Central memory CD4-positive, alpha-beta T cell (primary cell): Measurements from ENCODE around the gene TCF7L2.
"Not testable (repeated sequence)": the region's sequence is repeated elsewhere in the genome, so short reads cannot be mapped to it uniquely, and the experiment has no call there.

Experiments used
- DNase-seq: peaks from one replicate; pipeline ENCODE4 v3.0.0; 2022

The TCF7L2 gene

DNA sequence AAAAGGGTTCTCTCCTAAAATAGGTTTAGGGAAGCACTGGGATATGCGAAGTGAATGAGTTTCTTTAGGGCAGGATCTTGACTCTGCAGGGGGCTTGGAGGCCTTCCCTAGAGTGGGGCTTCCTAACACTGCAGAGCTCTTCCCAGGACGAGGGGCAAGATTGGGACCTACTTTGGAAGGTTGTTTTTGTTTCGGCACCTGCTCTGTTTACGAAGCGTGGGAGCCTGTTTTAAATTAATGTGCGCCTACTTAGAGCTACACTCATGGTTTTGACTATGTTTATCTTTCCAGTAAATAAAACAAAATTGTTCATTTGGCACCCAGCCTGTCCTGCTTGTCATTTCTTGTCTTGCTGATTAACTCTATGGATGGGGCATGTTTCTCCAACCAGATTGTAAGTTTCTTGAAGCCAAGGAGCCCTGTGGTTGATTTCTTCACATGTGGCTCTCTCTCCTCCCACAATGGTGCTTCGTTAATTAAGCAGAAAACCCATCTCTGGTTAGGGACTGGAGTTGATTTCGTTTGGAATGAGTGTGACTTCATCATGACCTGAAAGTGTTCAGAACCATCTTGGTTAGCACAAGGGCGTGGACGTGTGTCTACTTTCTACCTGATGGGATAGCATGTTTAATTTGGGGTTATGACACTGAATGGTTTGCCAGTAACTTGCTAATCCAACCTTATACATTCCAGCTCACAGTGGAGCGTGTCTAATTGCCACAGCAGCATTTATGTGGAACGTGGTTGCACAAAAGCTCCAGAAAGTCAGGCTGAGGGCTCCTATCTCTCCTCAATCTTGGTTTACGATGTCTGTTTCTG, 98.1 kb downstream of the TCF7L2 start:
- no peak for DNase-seq

DNA sequence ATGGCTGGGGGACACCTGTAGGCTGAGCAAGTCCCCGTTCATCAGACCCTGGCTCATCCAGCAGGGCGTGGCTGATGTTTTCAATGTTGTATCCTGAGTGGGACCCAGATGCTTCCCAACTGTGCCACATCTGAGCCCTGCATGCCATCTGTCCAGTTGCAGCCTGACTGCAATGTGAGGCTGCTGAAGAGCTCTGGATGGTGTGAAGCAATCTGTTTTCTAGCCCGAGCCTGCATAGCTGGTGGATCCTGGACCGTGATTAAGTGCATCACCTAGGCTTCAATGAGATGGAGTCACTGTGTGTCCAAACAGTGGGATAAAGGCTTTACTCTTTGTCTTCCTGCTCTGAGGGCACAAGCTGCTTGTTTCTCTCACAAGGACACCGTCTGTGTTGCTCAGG, 99.8 kb downstream of the TCF7L2 start:
- no peak for DNase-seq

DNA sequence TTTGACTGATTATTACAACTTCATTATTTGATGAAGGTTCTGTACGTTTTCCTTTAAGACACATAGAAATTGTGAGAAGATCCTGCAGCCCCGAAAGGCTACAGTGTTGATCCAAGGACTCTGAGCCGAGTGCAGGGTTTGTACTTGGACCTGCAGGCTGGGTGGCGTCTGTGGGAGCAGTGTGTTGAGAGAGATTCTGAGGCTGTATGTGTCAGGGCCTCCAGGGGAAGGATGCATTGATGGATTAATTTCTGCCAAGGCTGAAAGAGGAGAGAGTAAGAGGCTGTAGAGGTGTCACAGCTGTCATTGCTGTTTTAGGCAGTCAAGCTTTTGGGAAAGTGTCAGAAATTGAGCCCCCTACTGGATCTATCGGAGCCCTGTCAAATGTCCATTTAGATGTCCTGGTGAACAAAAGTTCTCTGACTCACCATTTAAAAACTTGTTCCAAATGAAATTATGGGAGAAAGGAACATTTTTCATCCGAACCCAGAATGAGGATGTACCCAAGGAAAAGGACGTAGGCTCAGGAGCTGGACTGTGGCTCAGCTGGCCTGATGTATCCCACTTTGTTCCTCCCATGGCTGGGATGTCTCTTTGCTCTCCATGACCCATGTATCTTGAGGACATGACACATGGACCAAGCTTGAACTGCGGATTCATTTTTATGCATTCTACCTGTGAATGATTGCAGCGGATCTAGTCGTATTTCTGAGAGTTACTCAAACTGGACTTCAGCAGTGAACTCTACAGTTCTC, 102.2 kb downstream of the TCF7L2 start:
- DNase-seq = no peak

DNA sequence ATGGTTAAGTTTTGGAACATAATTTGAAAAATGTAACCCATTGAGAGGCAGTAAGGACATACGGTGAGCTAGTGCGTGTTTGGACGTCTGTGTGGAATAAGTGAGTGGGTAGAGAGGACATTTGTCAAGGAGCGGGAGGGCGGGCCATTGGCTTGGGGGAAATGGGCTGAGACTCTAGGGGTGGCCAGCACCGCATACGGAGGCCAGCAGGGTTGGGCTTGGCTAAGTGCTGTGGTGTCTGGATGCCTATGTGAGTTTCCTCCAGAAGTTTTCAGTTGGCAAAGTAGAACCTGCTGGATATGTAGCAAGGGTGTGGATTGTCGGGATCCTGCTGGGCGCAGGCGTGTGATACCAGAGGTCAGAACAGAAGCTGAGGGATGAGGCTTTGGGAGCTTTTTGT, 103.0 kb downstream of the TCF7L2 start:
- no peak for DNase-seq

DNA sequence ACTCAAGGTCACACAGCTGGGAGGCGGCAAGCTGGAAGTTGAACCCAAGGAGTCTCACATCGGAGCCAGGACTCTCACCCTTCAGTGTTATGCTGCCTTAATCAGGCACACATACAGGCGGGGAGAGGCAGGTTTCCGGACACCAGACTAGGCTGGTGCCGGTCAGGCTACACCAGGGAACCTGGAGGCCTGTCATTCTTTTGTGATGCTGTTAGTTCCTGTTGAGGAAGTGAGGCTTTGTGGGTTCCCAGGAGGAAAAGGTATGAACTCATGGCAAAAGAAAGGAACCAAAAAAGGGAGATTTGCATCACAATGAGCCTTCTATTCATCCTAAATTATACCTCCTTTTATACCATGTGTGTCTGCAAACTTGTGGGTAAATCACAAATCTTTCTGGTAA, 103.8 kb downstream of the TCF7L2 start:
- DNase-seq = no peak

DNA sequence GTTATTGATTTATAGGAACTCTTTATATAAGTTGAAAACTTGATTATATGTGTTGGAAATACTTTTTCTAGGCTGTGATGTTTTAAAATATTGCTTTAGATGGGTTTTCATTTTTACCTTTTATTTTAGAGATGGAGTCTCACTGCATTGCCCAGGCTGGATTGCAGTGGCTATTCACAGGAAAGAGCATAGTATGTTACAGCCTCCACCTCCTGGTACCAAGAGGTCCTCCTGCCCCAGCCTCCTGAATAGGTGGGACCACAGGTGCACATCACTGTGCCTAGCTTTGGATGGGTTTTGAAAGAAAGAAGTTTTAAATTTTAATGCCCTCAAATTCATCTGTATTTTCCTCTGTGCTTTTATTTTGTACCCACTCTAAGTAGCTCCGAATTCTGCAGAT, 105.4 kb downstream of the TCF7L2 start:
- DNase-seq = no peak

DNA sequence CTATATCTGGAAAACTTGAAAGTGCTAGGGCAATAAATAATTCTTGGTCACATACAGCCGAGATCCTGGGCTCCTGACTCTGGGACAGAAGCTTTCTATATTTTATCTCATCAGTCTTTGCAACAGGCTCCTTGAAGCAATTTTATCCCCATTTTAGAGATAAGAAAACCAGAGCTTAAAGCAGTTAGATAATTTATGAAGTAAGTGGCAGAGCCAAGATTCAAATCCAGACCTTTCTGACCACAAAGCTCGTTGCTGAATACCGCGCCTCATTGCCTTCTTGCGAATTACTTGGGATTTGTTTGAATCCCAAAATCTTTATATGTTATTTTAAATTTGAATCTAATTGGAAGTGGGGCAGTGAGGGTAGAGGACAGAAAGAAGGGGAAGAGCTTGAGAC, 106.0 kb downstream of the TCF7L2 start:
- DNase-seq = no peak

DNA sequence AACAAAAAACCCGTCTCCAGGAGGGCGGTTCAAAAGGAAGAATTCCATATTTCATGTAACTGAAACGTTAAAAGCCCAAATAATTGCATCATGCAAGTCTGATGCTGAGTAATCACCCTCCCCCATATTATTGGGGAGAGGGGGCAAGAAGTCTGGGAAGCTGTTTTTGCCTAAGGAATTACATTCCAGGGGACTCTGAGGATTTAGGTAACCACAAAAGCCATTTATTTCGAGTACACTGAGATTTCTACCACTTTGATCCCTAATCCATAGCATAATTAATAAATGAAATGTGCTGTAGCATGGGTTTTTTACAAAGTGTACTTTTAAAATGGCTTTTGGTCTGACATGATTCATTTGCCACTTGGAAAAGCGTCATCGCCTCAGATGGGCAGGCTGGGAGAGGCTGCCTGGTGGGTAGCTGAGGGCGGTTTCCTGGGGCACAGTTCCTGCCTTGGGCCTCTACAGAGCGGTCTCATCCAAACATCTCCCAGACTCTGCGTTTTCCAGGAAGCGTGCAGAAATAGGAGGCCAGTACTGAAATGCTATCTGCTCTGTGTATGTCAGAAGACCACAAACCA, 106.5 kb downstream of the TCF7L2 start:
- DNase-seq = no peak

DNA sequence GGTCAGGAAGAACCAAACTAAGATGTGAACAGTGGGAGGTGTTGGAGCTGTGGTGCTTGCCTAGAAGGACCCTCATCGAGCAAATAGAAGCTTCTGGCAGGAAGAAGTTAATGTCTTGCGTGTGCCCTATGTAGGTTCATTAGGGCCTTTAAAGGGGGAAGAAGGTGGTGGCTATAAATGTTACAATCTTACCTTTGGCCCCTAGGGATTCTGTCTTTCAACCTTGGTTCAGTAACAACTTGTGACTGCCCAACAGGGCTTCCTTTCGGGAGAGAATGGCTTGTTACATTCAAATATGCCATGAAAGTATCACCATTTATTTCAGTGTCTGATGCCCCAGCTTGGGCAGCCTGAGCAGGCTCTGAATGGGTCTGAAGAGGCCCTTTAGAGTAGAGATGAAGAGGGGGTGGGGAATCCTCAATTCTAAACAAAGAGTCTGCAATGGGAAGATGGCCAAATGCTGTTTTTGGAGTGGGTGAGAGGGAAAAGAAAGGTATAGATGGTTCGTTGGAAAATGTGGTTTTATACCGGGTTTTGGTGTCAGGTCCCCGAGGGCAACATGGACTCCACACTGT, 108.0 kb downstream of the TCF7L2 start:
- no peak for DNase-seq

DNA sequence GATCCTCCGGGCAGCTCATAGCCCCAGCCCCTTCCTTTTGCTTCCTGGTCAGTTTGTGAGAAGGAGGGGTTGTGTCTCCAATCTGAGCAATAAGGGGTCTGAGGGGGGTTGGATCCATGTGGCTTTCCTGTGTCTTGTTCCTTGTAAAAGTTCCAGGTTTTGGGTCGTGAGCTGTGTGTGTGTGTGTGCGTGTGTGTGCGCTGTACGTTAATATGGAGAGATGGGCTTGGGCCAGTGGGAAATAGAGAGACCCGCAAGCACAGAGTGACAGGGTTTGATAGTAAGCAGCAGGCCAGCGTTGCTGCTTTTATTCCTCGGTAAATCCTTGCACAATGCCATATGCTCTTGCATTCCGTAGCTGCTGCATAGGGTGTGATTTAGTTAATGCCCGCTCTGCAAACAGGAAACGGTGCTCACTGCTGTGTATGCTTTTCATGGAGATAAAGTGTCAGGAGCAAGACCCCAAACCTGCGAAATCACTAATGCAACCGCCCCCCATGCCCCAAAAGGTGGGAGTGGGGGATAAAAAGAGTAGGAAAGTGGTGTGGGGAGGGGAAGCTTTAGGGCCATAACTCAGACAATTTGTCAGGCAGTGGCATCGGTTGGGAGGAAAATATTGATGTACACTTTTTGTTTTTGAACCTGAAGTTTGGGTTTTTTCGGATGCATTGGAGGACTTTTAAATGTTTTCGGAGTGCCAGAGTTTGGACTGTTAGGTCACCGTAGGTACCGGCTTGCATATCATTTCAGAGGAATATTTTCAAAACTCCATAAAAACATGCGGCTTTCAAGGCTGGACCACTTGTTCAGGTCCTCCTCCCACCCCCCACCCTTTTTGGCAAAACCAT, 108.7 kb downstream of the TCF7L2 start:
- no peak for DNase-seq

DNA sequence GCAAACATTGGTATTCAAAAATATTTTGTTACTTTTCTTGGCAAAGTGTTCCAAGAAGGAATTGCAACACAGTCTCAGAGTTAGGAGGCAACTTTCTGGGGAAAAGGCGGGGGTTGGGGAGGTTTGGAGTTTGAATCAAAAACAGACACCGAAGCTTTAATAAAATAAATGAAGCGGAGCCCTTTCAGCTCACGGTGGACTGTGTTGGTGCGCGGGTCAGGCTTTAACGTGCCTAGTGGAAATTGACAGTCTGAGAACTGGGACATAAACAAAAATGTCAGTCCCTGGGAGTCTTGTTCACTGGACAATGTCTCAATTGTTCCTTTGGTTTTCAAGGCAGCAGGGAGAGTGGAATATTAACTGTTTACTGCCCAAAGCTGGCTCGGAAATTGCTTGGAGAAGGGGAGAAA, 109.3 kb downstream of the TCF7L2 start:
- DNase-seq = no peak

DNA sequence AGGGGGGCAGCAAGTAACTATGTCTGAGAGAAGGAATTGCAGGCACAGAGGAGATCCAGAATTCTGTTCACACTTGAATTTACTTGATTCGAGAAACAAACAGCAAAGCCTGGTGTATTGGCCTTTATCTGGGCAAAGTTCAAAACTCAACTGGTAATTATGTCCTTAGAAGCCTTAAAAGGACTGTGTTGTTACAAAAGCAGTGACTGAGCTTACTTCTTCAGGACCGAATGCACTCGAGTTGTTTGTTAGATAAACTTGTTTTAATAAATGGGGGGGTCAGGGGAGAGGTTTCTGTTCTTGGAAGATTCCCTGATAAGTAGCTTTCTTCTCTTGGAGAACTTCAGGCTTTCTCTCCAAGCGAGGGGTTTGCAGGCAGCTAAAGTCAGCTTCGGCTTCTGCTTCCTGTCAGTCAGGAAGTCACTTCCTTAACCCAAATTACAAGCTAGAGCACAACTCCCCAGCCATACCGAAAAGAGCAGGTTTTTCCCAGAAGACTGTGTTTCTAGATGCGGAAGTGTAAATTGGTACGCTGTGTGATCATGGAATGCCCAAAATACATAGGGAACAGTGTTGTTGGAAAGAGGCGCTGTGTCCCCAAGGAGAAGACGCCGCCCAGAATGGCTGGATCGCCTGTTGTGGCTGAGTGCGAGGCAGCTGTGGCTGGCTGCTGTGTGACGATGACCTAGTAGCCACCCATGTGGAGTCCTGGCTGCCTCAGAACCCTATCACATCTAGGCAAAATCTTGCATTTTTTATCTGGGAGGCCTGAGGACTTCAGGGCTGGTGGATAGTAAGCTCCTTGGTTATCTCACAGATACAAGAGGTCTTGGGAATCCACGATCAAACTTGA, 110.4 kb downstream of the TCF7L2 start:
- no peak for DNase-seq

DNA sequence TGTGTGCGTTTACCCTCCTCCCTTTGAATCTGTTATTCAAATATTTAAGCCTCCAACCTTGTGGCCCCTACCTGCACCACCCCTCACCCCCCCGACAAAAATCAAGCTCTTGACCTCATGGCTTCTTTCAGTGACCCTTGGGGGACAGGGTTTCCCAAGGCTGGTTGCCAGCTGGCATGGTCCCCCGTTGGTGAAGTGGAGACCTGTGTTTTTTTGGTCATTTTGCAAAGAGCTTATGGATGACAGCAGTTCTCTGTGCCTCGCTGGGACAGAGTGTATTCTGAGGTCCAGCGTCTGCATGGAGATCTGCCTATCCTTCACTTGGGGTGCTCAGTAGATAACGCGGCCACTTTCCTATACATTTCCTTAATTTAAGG, 111.0 kb downstream of the TCF7L2 start:
- DNase-seq = no peak

DNA sequence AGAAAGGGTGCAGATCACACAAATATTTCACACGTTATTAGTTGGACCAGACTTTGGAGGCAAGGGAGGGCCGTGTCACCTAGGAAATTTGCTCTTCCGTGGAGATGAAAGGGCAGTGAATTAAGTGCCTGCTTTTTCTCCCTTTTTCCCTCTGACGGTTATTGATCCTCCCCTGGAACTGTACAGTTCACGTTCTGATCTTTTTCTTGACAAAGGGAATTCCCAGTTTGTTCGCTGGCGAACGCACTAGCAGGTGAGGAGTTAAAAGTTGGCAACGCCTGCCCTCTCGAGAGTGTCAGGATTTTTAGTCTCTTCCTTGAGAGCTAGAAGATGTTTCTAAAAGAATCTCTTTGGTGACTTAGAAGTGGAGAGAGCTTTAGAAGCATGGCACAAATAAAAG, 111.5 kb downstream of the TCF7L2 start:
- no peak for DNase-seq

DNA sequence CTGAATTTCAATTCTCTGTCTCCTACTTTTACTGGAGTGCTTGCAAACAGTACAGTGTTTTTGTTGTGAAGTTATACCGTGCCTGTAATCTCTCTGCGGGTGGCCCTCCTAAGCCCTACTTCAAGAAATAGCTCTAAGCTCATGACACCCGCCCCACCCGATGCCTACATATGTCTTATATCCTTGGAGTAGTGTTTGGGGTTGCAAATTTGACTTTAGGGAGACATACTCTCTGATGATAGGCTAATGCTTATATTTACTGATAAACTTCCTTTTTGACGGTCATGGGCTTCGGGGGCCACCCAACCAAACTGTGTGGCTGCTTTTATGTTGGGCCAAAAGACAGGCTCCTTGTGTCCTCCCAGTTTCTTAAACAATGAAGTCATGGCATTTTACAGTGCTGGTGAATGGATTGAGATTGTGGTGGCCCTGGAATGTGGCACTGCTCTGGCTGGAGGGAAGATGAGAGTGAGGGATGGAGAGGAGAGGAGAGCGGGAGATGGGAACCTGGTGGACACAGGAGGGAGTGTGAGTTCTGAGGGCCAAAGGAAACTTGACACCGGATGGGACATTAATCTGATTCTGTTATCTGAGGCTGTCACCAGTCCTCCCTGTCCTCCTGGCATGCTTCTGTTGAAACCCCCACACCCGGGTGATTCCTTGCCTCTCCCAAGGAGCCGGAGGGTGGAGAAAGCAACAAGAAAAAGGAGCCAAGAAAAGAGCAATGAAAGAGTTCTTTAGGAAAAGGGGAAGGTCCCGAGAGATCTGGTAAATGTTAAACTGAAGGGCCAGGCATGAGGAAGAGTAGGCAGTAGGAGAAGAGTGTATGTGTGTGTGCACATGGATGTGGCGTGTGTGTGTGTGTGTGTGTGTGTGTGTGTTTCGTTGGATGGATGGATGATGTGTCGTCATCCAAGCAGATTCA, 113.3 kb downstream of the TCF7L2 start:
- no peak for DNase-seq

DNA sequence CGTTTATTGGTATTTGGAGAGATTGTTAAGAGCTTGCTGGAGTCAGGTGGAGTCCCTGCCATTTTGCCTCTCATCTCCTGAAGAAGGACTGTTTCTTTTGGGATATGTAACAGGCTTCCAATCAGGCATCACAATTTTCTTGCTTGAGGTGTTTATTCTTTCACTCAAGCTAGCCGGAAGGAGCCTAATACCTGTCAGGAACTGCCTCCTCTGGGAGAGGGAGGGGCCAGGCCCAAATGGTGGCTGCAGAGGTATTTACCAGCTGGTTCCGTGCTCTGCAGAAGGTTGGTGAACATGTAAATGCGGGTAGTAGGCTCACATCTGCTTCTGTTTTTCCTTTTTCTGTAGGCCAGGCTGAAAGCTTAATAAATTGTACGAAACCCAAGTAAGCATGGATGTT, 114.0 kb downstream of the TCF7L2 start:
- no peak for DNase-seq

DNA sequence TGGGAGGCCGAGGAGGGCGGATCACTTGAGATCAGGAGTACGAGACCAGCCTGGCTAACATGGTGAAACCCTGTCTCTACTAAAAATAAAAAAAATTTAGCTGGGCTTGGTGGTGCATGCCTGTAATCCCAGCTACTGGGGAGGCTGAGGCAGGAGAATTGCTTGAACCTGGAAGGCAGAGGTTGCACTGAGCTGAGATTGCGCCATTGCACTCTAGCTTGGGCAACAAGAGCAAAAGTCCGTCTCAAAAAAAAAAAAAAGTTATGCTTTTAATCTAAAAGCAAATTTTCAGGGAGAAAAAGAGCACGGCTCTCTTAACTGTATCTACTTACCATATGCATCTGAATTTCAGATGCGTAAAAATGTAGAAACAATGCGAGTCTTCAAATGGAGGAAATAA, 116.1 kb downstream of the TCF7L2 start:
- DNase-seq = not testable (repeated sequence)

DNA sequence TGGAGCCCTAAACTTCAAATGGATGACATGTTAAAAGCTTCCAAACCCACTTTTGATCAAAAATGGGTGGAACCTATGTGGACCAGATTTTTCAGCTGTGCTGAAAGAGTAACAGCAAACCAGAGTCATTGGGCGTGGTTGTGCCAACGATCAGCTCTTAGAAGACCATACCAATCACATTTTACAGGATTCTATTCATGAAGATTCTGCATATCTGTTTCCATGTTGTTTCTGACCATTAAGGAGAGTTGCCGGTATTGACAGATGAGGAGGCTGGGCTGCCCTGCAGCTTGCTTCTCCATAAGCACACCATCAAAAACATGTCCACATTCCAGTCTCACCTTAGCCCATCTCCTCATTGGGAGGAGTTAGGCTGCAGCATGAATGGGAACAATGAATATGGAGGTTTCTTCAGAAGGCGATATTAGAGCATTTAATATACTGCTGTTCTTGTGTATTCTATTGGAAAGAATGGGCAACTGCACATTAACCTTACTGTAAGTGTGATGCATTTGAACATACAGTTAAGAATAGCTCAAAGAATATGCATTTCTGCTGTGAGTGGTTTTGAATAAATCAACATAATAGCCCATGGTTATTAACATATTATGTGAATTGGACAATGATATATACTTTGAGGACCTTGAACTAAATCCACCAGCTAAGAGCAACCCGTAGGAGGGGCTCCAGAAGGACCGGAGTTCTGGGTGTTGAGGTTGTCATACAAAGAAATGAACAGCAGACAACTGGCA, 116.7 kb downstream of the TCF7L2 start:
- no peak for DNase-seq

DNA sequence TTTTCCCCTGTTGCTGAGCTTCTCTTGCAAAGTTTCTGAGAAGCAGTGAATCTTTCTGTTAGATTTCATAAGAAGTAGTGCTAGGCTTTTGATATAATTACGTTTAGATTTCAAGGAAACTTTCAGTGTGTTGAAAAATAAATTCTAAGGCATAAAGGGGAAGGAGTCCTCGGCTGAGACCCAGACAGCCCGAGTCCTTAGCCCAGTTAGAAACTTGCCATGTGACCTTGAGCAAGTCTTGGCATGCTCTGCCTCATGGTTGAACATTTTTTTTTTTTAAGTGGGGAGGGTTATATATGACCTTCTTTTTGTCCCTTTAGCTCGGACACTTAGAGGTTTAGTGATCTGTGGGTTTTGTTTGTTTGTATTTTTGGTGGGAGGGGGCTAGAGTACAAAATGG, 117.5 kb downstream of the TCF7L2 start:
- DNase-seq = no peak
